HG02798 (cell line): ENCODE results near the gene RPS25.
A peak's percentile ranks its signal among the peaks of the same experiment; 100 is the strongest.
"Not testable (repeated sequence)": the region's sequence is repeated elsewhere in the genome, so short reads cannot be mapped to it uniquely, and the experiment has no call there.

Source experiments
- ATAC-seq: cut with Tn5 transposase; IDR thresholded peaks from one replicate; pipeline ENCODE4 v1.9.1; 2021; ENCODE audit warnings: mild to moderate bottlenecking; ENCODE audit not compliant: unreplicated experiment, poor library complexity

The RPS25 gene

DNA sequence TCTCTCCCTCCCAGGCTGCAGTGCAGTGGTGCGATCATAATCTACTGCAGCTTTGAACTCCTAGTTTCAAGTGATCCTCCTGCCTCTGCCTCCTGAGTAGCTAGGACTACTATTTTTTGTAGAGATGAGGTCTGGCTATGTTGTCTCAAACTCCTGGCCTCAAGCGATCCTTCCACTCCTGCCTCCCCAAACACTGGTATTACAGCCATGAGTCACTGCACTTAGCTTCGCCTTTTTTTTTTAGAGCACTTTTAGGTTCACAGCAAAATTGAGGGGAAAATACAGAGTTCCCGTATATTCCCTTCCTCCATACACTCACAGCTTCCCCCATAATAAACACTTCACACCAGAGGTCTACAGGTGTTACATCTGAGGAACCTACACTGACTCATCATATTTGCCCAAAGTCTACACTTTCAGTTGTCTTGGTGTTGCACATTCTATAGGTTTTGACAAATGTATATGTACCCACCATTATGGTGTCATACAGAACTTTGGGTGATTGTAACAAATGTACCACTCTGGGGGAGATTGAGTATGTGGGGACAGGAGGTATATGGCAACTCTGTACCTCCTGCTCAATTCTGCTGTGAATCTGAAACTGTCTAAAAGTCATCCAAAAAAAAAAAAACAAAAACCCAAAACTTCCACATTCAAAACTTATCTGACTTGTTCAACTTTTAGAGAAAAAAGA is 23.8 kb upstream of the RPS25 start:
- ATAC-seq: no peak

DNA sequence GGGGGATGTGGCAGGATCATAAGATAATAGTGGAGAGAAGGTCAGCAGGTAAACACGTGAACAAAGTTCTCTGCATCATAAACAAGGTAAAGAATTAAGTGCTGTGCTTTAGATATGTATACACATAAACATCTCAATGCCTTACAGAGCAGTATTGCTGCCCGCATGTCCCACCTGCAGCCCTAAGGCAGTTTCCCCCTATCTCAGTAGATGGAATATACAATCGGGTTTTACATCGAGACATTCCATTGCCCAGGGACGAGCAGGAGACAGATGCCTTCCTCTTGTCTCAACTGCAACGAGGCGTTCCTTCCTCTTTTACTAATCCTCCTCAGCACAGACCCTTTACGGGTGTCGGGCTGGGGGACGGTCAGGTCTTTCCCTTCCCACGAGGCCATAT is 21.3 kb upstream of the RPS25 start:
- ATAC-seq: not testable (repeated sequence)

DNA sequence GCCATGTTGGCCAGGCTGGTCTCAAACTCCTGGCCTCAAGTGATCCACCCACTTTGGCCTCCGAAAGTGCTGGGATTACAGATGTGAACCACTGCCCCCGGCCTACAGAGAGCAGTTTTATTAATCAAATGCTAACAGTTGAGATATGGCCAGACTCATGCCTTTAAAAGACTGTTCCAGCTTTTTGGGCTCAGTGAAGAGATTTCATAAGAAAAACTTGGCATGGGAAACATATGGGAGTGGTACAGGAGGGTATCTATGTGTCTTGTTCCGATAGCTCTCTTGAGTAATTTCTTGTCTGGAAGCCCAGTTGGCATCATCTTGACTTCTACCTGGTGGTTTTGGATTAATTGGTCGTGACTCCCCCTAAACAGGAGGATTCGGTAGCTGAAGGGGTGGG is 20.7 kb upstream of the RPS25 start:
- no peak for ATAC-seq

DNA sequence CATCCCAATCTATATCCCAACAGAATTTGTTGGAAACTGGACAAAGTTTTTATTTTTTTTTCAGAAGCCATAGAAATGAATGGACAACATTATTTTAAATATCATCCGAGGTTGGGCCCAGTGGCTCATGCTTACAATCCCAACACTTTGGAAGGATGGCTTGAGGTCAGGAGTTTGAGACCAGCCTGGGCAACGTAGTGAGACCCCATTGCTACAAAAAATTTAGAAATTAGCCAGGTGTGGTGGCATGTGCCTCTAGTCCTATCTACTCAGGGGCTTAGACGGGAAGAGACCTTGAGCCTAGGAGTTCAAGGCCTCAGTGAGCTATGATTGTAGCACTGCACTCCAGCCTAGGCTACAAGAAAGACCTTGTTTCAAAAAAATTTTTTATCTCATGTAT is 16.7 kb upstream of the RPS25 start:
- ATAC-seq: no peak

DNA sequence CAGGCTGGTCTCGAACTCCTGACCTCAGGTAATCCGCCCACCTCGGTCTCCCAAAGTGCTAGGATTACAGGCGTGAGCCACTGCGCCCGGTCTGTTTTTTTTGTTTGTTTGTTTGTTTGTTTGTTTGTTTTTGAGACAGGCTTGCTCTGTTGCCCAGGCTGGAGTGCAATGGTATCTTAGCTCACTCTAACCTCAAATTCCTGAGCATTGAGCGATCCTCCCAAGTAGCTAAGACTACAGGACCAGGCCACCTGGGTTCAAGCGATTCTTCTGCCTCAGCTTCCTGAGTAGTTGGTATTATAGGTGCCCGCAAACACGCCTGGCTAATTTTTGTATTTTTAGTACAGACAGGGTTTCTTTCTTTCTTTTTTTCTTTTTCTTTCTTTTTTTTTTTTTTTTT is 15.3 kb upstream of the RPS25 start:
- ATAC-seq: not testable (repeated sequence)

DNA sequence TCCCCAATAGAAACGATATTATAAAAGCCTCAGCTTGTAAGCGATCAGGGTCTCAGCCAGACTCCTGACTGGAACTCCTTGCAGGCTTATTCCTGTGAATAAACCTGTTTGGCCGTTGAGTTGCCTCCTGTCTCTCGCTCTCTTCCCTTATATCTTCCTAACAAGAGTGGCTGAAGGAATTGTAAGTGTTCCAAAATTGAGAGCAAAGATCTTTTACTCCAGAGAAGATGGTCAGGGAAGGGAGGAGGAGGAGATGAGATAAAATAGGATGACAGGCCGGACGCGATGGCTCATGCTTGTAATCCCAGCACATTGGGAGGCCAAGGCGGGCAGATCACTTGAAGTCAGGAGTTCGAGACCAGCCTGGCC is 13.8 kb upstream of the RPS25 start:
- no peak for ATAC-seq

DNA sequence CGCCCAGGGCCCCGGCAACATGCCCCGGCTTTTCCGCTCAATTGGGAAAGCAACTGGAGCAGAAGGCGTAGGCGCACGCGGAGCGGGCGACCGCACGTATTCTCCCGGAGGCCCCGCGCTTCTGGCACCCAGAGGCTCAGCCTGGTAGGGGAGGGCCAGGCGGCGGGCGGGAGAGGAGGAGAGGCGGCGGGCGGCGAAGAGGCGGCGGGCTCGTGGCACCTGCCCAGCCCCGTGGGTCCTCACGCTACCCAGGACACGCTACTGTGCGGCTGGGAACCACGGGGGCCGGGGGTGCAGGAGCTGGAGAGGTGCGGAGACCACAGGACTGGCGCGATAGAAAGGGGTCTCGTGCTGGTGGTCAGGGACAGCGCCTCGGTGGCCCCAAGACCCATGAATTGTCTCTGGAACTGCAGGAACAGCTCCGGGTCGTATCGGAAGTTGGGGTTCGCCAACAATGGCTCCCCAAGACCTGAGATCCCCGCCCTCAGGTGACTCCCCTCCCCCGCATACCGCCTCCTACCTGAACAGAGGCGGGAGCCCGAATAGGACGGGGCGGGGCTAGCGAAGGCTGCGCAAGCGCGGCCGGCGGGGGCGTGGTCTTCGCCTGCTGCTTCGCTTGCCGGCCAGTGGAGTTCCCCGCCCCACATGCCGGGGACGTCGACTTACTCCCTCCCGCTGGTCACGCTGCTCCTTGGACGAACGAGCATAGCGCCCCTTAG is 12.3 kb upstream of the RPS25 start, which contains the start of gene SLC37A4:
Gene SLC37A4, minus strand, starts transcription at position 549 of the 719 bp plus-strand sequence.
- ATAC-seq: peak; percentile 90

DNA sequence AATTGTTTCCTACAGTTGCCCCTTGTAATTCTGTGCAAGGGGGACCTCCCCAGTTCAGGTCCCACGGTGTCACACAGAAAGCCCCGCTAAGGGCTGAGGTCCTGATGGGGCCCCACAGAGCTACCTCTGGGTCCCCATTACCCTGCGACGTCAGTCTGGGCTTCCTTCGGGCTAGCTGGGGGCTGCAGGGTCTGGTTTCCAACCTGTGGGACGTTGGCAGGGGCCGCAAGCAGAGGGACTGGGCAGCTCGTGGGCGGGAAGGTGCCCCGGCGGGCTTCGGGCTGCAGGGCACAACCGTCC is 11.8 kb upstream of the RPS25 start:
- ATAC-seq: peak; percentile 14

DNA sequence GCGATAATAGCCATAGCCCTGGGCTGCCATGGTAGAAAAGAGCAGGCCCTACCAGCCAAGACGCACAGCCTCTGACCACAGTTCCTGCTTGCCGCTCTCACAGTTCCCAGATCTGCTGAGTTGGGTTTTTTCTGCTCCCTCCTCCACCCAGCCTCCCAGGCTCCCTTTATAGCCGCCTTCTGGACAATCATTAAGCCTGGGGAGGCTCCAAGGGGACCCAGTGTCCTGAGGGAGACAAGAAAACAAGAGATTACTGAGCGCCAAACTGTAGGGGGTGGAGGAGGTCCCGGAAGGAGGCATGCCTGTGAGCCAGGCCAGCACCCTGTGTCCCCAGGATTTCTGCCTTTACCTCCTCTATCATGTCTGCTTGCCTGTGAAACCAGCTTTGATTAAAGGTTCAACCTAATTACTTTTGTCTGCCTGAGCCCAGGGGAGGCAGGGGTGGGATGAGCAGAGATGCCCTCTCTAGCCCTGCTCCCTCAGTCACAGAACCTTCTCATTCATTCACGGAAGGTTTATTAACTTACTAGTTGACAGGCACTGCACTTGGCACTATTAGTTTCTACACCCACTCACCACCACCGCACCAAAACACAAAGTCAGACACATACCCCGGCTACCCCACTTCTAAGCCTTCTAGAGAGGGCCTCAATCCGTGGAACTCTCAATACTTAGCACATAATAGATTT is 11.3 kb upstream of the RPS25 start:
- ATAC-seq: peak; percentile 5

DNA sequence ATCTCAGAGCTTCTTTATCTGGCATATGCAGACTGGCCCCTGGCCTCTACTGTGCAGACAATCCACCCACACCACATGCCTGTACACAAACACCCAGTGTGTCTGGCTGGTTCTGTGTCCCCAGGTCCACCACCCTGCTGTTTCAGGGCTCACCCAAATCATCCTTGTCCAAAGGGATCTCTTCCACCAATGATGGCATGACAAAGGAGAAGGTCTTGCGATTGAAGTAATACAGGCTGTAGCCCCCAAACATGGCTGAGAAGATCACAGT is 10.9 kb upstream of the RPS25 start:
- no peak for ATAC-seq

DNA sequence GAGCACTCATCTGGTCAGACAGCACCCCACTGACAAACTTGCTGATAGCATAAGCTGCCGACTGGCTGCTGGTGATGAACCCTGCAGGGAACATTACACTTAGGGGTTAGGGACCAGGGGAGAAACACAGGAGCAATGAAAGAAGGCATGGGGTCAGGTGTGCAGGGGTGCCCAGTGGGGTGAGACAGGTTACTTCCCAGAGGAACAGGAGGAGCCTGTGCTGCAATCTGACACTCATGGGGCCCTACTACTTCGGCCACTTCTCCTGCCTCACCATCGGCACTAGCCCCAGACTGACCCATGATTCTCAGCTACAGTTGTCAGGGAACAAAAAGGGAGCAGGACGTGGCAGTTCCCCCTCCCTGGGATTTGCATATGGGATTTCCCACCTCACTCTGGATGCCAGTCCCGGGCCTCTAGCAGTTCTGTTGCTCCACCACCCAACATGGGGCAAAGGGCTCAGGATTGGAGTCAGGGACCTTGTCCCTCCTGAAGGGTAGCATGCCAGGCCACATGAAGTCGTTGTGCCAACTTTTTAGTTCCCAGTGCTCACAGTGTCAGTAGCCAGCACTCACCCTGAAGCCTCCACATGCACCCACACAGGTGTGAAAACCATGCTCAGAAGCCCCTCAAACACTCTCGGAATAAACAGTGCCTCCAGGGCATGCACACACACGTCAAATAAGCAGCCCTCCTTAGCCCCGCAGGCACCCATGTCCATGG is 10.4 kb upstream of the RPS25 start:
- no peak for ATAC-seq

DNA sequence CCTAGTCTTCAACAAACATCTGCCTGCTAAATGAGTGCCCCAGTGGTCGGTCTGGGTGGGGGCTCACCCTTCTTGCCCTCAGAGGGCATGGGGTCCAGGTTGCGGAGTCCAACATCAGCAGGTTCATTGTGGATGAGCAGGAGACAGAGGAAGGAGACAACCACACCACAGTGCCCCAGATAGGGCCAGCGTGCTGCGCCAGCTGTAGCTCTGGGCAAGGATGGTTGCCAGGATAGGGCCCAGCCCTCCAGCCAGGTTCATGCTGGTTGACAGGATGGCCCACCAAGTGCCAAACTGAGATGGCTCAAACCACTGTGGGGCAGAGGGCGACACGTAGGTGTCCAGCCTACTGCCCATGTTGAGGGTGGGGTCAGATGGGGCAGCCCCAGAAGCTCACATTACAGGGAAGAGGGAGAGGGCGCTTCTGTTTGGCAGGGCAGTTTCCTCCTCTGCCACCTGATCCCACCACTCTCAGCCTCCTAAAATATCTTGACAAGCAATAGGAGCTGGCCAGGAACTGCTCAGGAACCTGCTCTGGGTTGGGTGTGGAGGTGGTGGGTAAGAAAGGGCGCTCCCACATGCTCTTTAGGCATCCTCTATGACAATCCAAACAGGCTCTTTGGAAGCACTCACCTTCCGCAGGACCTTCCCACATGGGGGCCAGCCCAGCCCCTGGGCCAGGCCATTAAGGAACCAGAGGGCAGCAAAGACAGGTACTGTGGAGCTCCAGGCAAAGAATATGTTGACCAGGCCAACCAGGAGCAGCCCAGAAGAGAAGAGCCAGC is 9.6 kb upstream of the RPS25 start:
- no peak for ATAC-seq

DNA sequence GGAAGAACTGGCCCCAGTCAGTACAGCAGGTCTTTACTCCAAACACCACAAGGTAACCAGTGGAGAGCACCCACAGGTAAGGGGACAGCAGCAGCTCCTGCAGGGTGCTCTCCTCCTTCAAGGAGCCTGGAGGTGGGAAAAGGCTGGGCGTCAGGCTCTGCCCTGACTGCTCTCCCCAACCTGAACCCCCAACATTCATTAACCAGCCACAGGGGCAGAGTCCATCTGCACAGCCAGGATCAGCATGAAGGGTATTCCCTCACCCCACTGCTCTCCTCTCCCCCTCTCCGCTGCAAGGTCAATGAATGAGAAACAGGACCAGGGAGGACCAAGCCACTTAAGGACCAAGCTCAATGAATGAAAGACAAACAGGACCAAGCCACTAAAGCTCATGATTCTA is 8.8 kb upstream of the RPS25 start:
- no peak for ATAC-seq

DNA sequence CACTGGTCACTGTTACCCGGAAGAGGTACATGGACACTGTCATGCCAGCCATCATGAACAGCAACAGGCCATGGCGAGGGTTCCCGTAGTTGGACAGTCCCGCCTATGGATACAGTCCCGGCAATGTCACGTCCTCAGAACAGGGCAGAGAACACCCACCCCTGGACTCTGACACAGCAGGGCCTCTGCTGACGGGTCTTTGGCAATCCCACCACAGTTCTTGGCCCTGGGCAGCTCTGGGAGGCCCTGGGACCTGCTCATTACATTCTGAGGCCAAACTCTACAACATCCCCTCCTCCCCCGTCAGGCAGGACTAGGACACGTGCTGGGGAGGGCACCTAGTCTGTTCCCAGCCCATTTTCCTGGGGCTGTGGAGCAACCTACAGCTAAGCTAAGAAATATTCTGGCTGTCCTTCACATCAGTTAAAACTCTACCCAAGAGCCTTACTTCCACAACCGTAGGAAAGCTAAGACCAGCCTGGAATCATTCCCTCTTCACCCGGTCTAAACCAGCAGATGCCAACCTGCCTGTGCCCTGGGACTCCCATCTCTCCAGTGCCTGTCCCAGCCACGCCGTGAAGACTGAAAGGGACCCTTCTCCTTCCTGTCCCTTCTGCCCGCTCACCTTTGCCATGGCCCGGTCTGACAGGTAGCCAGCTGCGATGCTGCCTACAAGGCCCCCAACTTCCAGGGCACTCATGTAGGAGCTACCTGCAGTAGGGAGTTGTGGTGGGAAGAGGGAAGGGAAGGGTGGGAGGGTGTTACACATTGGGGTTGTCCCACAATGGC is 8.0 kb upstream of the RPS25 start:
- ATAC-seq: no peak

DNA sequence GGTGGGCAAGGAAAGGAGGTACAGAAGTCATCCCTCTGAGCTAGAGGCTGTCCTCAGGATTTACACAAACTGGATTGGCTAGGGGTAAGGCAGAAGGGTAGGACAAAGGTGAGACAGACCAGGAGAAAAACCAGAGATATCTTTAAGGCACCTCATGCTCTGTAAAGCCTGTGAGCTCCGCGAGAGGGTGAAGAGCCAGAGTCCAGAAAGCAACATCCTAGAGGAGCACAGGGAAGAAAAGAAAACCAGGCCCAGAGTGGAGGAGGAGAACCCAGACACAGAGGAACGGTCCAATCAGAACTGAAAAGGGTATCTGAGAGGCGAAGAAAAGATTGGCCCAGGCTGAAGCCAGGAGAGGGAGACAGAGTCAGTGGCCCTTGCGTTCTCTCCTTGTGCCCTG is 7.4 kb upstream of the RPS25 start:
- no peak for ATAC-seq

DNA sequence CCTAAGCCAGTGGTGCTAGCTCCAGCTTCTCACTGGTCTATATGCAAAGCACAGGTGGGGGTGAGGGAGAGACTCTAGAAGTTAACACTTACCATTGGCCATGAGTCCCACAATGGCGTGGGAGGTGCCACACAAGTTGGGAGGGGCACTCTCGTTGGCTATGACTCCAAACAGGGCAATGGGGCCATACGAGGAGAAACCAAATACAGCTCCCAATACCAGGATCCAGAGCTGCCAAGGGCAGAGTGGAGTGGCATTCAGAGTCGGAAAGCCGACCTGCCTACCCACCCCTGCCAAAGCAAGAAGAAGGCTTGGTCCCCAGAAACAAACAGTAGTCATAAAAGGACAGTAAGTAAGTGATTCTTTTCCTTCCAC is 6.9 kb upstream of the RPS25 start:
- no peak for ATAC-seq

DNA sequence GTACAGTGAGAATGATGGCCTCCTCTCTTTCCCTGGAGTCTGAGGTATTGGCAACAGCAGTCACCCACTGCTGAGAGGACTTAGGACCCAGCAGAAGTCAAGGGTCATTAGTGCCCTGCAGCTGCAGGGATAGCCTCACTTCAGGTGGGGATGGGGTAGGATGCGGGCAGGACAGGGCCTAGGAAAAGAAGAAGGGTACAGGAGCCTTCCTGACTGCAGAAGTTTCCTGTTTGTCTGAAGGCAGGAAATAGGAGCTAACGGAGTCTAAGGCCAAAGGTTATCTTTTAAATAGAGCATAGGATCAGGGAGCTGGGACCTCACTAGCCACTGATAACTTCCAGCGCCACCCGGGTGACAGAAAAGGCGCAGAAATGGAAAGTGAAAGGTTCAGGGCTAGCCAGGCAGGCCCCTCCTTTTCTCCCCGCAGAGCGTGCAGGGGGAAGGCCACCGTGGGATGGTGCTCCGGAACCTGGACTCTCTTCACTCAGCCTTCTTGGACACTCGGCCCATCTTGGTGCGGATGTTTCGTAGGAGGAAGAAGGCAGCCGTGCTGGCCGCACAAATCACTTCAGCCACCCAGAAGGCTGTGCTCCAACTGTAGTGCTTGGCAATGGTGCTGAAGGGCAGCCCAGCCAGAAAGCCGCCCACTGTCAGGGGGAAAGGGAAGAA is 6.4 kb upstream of the RPS25 start:
- no peak for ATAC-seq

DNA sequence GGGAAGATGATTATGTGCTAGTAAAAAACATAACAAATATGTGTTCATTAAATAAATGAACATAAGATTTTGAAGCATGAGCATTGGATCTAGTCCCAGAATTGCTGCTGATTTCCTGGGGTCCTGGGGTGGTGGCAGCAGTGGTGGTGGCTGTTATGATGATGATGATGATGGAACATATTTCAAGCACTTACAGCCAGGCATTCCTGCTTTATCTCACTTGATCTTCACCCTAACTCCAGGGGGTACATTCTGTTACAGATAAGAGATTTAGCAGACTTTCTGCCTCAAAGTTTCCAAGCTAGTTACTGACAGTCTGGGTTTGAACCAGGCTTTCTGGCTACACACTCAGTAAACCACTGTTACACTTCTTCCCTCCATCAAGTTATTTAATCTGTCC is 5.6 kb upstream of the RPS25 start:
- ATAC-seq: no peak

DNA sequence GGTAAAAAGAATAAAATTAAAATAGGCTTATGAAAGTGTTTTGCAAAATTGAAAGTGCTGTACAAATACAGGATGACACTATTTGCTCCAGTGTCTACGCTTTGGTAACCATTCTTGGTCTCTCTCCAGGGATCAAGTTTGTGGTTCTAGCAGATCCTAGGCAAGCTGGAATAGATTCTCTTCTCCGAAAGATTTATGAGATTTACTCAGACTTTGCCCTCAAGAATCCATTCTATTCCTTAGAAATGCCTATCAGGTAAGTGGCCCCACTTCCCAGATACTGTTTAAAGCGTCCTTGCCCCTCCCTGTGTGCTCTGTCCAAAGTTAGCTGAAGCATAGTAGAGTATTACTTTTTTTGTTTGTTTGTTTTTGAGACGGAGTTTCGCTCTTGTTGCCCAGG is 3.5 kb upstream of the RPS25 start:
- no peak for ATAC-seq
